HT1080 (cell line): Measurements from ENCODE around the gene CCDC57. TPM values are rescaled to one million over a fixed set of nuclear protein-coding genes. Genes with fewer than 3 reads are reported as not detected.
A peak's percentile ranks its signal among the peaks of the same experiment; 100 is the strongest.

Experiments used
- DNase-seq: peaks from one replicate; pipeline ENCODE4 v3.0.0-alpha.2; 2015; ENCODE audit warnings: low read depth
- total RNA-seq: library from RNA; depleted of rRNA; stranded (reverse); fragments of >200 nt; shearing (Covaris generic); gene quantifications from 2 replicates; pipeline ENCODE4 v1.2.3, GENCODE V29; 2014

Gene CCDC57
- total RNA-seq, 1 experiment from 2014 or later = 12.9 TPM

DNA sequence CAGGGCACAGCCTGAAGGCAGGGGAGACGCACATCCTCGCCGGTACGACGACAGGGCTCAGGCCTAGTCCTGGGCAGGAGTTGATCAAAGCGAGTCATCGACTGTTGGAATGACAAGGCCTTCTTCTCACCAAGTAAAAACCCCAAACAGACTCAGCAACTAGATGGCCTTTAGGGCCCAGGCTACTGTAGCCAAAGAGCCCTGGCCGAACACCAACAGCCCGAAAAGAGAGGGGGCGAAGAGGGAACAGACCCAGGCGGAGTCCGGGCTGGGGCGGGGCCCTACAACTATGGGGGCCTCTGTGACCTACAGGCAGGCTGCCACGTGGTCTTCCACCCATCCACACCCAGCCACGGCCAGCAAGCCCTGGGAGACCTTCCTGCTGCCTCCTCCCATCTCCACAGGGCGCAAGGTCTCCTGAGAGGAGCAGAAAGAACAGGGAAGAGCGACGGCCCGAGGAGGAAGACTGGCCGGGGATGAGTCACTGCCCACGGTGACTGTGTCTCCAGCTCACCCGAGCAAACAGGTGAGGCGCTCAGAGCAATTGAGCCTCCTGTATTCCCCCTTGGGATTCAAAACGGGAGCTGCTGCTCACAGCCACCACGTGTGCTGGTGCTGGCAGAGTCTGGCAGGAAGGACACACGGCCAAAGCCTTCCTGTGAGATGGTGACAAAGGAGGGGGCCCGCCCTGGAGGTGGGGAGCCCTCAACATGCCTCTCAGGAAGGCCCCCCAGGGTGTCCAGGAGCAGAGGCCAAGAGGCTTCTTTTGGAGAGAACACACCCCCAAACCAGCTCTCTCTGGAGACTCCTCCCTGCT lies 33.9 kb upstream of the CCDC57 start:
- peak; percentile 92 for DNase-seq

- DNase-seq = no peak
Observed at GRCh38 chr17:82246040-82246364, 33.4 kb upstream of the CCDC57 start.

DNA sequence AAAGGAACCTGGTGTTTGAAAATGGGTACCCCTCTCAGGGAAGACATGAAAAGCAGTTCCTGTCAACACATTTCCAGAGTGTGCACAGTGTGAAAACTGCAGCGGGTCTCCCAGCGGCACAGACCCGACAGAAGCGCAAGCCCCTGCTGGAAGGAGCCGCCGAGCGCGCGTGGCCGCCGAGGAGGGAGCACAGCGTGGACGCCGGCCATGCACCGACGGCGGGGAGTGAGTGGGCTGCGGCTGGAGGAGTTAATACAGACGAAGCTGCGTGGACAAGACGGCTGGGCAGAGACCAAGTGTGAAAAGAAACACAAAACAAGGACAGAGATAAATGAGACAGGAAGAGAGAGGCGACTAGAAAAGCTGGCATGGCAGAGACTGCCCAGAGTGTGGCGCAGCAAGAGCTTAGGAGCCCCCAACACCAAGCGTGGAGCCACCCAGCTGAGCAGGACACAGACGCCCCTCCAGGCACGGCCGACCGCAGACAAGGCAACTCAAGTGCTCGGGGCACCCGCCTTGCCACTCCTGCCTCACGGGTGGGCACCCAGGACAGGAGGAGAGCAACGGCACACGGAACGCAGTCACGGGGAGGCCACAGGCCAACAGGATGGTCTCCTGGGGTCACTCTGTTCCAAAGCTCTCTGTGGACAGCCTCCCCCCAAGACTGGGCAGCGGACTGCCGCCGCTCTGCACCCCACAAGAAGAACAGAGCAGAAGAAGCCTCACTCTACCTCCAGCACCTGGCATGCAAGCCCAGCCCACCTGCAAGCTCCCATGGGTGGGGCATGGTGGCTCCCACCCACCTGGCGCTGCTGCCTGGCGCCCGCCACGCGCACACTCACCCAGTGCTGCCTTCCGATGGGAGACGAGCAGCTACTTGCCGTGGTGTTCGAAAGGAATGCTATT lies 32.7 kb upstream of the CCDC57 start:
- no peak for DNase-seq

GRCh38 chr17:82244413-82245133 lies 31.9 kb upstream of the CCDC57 start:
- DNase-seq = peak; percentile 51

DNA sequence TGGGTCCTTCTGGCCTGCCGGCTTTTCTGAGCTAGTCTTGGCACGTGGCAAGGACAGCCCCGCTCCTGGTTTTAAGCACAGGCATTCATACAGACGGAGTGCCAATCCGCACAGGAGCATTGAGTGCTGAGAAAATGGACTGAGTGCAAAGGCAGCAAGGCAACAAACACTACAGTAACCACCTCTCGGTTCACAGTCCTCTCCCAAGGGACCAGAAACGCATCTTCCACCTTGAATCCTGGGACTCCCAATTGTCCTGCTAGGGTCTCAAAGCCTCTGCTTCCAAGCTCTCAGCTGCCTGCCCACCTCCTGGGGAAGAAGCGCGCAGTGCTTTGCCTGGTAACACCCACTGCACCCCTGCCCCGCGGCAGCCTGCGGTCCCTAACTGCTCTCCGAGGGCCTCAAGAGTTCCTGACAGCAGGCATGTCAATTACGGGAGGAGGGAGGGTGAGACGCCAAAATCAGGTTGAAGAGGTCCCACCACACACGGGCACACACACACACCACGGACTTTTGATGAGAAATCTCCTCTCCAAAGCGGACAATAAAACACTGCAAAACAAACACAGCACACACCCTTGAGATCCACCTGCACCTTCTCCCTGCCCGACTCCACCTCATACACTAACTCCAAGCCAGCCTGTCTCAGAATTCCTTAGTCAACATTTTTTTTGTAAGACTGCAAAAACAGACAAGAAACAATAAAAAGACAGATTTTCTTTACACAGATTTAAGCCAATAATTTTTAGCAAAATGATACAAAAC lies 31.2 kb upstream of the CCDC57 start:
- no peak for DNase-seq

GRCh38 chr17:82242977-82243647 lies 30.5 kb upstream of the CCDC57 start:
- peak; percentile 56 for DNase-seq

DNA sequence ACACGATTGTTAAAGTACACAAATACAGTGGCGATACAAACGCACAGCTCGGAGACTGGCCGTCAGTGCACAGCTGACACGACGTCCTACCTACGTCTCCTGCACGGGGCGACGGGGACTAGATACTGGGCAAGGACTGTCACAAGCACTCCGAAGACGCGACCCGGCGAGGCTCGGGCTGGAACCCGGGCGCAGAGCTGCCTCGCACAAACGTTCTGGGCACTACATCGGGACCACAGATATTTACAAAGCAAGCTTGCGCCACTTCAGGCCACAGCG lies 30.0 kb upstream of the CCDC57 start:
- no peak for DNase-seq

- DNase-seq = no peak
Observed at GRCh38 chr17:82241926-82242697, 29.5 kb upstream of the CCDC57 start.

DNA sequence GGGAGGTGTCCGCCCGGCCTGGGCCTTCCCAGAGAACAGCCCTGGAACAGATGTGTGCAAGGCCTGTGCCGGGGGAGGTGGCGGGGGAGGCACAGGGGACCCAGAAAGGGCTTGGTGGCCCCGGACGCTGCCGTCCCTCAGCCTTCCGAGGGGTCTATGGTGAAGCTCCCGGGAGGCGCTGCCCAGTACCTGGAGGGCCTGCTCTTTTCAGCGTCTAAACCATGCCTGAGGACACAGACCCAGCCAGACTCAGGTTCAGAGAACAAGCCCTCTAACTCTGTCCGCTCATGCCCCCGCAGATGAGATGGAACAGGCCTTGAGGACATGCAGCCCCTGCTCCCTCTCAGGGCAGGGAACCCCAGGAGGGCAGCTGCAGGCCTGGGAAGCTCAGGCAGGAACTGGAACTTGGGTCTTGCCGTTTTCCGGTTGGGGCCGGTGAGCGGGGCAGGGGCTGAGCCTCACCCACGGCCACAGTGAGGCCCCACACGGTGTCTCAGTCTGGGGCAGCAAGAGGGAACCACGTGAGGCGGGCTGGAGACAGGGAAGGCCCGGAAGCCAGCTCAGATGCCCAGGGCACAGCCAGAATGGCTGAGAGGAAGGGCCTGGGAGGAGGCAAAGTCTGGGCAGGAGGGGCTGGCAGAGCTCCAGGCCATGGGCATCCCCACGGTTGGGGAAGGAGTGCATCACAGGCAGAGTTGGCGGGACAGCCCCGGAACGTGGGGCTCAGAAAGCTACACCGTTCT lies 28.7 kb upstream of the CCDC57 start:
- peak; percentile 84 for DNase-seq

- no peak for DNase-seq
Observed at GRCh38 chr17:82240506-82241182, 28.0 kb upstream of the CCDC57 start.

DNA sequence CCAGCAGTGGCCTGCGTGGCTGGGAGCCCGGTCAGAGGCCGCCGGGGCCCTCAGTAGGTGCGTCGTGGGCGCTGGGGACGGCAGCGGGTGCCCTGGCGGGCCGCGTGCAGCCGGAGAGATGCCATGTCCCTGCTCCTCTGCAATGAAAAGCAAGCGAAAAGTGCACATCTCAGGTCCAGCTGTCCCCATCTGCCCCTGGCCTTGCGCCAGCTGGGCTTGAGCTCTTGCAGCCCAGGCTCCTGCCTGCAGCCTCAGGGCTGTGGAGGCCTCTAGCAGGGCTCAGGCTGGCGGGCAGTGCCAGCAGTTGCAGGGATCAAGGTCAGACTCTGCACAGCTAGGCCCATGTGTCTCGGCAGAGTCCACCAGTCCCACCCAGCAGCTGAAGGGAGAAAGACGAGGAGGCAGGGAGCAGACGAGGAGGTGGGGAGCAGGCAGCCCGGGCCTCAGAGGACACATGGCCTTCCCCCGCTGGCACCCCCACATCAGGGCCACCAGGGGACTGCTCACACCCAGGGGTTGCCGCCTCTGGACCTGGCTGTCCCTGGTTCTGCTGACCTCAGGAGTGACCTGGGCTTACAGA lies 27.4 kb upstream of the CCDC57 start:
- DNase-seq = no peak

DNA sequence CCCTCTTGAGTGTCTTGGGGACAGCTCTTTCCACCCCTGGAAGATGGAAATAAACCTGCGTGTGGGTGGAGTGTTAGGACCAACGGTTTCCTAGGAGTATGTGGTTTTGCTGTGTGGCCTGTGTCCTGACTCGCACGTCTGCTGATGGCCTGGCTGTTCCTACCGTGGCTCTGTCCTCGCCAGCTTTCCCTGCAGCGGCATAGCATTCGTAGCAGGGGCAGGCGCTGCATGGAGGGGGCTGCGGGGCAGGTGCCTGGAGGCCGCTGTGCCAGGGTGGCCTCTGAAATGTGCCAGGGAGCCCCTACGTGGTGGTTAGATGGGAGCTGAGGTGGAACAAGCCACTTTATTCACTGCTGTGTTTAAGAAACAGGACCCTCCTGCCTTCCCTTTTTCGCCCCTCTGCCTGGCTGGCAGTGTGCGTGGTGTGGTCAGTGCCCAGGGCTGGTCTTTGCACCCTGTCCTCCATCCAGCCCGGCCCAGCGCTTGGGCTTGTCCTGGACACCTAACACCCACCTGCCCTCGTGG lies 26.8 kb upstream of the CCDC57 start:
- DNase-seq = no peak

GRCh38 chr17:82238472-82239201 lies 26.0 kb upstream of the CCDC57 start:
- DNase-seq = peak; percentile 50

DNA sequence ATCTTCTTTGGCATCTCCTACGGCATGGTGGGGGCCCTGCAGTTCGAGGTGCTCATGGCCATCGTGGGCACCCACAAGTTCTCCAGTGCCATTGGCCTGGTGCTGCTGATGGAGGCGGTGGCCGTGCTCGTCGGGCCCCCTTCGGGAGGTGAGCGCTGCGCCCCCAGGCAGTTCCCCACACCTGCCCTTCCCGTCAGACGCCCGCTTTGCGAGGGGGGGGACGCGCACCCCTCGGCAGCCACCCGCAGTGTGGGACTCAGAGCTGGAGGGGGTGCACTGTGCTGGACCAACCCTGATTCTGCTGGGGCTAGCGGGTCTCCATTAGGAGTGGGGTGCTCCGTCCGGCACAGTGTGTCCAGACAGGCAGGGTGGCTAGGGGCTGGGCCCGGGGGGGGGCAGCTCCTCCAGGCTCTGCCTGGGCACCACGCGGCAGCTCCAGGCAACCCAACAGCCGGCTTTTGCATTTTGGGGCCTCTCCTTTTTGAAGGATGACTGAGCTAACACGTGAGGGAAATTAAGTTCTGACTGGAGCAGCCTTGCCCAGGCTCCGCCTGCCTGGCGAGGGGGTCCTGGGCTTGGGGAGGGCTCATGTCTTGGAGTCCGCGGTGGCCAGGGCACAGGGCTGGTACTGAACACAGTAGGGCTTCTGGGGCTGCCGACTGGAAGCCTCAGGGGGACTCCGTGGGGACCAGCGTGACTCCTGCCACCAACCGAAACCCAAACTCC lies 25.3 kb upstream of the CCDC57 start:
- no peak for DNase-seq

DNA sequence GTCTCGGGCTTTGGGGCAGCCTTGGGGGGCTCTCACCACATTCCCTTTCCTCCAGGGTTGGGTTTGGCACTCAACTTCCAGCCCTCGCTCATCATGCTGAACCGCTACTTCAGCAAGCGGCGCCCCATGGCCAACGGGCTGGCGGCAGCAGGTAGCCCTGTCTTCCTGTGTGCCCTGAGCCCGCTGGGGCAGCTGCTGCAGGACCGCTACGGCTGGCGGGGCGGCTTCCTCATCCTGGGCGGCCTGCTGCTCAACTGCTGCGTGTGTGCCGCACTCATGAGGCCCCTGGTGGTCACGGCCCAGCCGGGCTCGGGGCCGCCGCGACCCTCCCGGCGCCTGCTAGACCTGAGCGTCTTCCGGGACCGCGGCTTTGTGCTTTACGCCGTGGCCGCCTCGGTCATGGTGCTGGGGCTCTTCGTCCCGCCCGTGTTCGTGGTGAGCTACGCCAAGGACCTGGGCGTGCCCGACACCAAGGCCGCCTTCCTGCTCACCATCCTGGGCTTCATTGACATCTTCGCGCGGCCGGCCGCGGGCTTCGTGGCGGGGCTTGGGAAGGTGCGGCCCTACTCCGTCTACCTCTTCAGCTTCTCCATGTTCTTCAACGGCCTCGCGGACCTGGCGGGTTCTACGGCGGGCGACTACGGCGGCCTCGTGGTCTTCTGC lies 24.6 kb upstream of the CCDC57 start:
- DNase-seq = no peak
